HuH-7 (cell line): ENCODE measurements around the gene CDC42EP4.
A peak's percentile ranks its signal among the peaks of the same experiment; 100 is the strongest.
"Not testable (repeated sequence)": the region's sequence is repeated elsewhere in the genome, so short reads cannot be mapped to it uniquely, and the experiment has no call there.

Experiments
- DNase-seq: peaks from one replicate; pipeline ENCODE4 v3.0.0; 2011; ENCODE audit warnings: low spot score

The CDC42EP4 gene

GRCh38 chr17:73318836-73319235 lies 7.0 kb upstream of the CDC42EP4 start:
- DNase-seq = no peak

GRCh38 chr17:73318427-73318813 lies 6.6 kb upstream of the CDC42EP4 start:
- no peak for DNase-seq

DNA sequence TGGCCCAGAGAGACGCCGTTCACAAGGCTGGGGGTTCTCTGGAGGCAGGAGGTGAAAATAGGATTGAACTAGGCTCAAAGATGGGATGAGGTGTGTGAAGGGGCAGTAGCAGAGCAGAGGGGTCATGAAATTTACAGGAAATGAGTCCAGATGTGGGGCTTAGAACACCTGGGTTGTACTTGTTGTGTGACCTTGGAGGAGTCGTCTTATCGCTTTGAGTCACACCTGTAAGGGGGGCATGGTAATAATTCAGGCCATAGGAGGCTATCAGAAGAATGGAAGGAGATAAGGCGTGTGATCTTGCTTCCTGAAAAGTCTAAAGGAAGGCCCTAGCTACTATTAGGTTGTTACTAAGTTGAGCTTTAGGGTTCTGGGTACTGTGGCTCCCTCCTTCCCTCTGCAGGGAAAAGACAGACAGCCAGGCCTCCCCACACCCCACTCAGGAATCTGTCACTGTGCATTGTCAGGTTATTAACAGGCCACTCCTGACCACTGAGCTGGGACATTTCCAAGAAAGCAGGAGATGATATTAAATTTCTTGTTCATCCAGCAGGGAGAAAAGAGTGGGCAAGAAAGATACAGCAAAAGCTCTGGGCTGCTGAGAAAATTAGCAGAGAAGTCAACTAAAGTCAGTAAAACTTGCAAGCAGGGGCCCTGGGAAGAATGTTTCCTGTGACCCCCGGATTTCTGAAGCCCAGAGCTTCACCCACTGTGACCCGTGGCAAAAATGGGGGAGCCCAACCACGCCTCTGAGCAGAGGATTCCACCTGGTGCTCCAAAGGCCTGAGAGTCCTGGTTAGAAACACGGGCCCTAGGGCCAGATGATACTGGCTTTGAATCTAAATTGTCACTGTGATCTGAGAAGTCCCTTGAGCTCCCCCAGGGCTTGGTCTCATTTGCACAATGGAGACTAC lies 6.0 kb upstream of the CDC42EP4 start:
- DNase-seq = no peak

GRCh38 chr17:73316919-73317505 lies 5.2 kb upstream of the CDC42EP4 start:
- DNase-seq = no peak

GRCh38 chr17:73315471-73315870 lies 3.7 kb upstream of the CDC42EP4 start:
- DNase-seq = no peak

DNA sequence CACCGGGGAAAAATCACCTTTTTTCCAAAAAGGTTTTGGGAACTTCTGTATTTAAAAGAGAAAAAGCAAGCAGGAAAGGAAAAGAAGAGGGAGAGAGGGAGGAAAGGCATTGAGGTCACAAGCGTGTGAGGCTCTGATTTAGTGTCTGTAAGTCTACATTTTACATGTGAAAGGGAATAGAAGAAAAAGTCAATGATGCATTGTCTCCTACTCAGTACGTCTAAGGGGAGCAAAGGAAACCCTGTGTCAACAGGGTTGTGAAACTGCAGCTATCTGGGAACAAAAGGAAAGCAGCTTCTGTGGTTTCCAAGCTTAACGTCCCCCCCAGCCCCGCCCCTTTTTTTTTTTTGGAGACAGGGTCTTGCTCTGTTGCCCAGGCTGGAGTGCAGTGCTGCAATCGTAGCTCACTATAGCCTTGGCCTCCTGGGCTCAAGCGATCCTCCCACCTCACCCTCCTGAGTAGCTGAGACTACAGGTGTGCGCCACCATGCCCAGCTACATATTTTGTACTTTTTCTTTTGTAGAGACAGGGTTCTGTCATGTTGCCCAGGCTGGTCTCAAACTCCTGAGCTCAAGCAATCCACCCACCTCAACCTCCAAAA lies 1.8 kb upstream of the CDC42EP4 start:
- no peak for DNase-seq

DNA sequence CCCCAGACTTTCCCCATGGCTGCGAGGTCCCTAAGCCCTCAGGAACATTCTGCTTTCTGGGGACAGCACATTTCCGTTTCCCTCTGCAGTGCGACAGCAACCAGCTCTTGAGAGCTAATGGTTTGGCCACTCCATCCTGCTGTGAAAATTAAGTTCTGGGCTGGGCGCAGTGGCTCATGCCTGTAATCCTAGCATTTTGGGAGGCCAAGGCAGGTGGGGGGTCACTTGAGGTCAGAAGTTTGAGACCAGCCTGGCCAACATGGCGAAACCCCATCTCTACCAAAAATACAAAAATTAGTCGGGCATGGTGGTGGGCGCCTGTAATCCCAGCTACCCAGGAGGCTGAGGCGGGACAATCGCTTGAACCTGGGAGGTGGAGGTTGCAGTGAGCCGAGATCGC lies 1.1 kb upstream of the CDC42EP4 start:
- not testable (repeated sequence) for DNase-seq

GRCh38 chr17:73311428-73311780 lies 397 bp downstream of the CDC42EP4 start:
- DNase-seq = no peak

- no peak for DNase-seq
These were observed 1.8 kb downstream of the CDC42EP4 start for GRCh38 chr17:73309727-73310596.

DNA sequence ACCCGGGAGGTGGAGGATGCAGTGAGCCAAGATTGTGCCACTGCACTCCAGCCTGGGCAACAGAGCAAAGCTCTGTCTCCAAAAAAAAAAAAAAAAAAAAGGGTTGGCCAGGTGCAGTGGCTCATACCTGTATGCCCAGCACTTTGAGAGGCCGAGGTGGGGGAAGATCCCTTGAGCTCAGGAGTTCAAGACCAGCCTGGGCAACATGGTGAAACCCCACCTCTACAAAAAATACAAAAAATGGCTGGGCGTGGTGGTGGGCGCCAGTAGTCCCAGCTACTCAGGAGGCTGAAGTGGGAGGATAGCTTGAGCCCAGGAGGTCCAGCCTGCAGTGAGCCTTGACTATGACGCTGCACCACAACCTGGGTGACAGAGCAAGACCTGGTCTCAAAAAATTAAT lies 2.8 kb downstream of the CDC42EP4 start:
- DNase-seq = not testable (repeated sequence)

GRCh38 chr17:73308017-73308823 lies 3.6 kb downstream of the CDC42EP4 start:
- peak; percentile 76 for DNase-seq

DNA sequence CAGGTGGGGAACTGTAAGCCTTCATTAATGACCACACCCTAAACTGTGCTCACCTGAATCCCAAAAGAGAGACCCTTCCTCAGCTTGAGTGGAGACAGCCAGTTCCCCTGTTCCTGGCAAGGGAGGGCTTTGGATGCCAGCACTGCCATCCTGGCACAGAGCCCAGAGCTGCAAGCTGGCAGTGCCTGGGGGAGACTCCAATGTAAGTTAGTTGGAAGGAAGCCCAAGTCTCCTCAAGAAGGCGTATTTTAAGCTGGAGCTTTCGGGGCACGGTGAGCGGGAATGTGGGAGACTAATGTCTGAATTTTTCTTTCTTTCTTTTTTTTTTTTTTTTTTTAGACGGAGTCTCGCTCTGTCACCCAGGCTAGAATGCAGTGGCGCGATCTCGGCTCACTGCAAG lies 4.7 kb downstream of the CDC42EP4 start:
- DNase-seq = no peak

- DNase-seq = no peak
These were observed 5.7 kb downstream of the CDC42EP4 start for GRCh38 chr17:73305845-73306836.

- no peak for DNase-seq
These were observed 6.6 kb downstream of the CDC42EP4 start for GRCh38 chr17:73304971-73305812.

DNA sequence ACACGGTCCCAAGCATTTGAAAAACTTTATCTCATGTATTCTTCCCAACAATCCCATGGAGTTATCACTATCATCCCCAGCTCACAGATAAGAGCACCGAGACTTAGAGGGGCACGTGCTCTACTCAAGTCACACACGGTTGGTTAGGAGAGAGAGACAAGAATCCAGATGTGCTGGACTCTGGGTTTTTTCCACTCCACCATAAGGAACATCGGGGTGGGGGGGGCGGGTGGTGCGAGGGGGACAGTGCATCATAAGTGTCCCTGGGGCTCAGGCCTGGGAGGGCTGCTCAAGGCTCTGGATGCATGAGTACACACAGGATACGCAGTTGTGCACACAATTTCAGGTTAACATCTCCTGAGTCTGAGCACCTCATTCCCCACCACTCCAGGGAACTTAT lies 7.4 kb downstream of the CDC42EP4 start:
- DNase-seq = no peak

GRCh38 chr17:73302189-73302588 lies 9.6 kb downstream of the CDC42EP4 start:
- no peak for DNase-seq

DNA sequence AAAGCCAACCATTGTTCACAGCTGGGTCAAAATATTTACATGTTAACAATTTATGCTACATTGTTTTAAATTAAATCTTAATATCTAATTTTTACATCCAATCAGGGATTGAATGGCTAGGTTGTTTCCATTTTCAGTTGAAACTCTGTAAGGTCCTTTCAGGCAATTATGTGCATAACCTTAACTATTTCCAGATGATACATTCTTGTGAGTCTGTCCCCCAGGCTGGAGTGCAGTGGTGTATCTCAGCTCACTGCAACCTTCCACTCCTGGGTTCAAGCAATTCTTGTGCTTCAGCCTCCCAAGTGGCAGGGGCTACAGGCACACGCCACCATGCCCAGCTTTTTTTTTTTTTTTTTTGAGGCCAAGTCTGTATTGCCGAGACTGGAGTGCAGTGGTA lies 10.4 kb downstream of the CDC42EP4 start:
- DNase-seq = no peak

DNA sequence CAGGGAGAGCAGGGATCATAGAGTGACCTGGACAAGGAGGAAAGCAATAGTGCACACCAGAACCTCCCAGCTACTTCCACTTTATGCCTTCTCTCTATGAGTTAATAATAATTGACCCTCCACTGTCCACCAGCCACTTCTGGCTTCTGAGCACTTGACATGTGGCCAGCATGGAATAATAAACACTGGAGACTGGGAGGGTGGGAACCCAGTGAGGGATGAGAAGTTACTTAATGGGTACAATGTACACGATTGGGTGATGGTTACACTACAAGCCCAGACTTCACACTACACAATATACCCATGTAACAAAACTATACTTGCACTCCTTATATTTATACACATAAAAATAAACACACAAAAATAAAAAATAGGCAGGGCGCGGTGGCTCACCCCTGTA lies 11.4 kb downstream of the CDC42EP4 start:
- no peak for DNase-seq
